ENCODE results near the gene SPTB.
"Not testable (repeated sequence)": the region's sequence is repeated elsewhere in the genome, so short reads cannot be mapped to it uniquely, and the experiment has no call there.

Gene SPTB

DNA sequence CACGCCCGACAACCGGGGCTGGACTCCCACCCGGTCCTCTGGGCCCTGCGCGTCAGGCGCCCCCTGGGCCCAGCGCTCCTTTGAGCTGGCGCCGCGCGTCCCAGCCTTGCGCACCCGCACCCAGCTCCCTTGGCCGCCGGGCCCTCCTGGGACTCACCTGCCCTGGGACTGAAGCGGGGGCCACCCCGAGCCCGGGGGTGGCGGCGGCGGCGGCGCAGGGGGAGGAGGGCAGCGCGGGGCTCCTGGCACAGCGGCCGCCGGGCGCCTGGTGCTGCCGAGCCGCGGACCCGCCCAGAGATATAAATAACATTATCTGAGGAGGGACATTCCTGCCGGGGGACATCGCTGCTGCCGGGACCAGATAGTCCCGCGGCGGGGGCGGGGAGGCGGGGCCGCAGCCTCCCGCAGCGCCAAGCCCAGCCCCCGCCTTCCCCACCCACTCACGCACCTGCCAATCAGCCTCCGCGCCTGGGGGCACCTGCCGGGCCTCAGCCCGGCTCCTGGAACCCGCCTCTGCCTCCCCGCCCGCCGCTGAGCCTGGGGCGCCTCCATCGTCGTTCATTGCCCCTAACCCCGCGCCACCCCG, at the start of gene SPTB:
TSS of gene SPTB (minus strand) at position 273 of the 586 bp plus-strand sequence. CDS start 56,813 bp downstream, outside the sequence.
- Mint-ChIP-seq H3K27me3 (ENCODE audit: low read depth) (peaks cover 79% of the 10 kb centered on the region), H3K9me3 (no peaks in the 10 kb centered on the region), H3K36me3 (ENCODE audit: low read depth) (no peaks in the 10 kb centered on the region), H3K27ac (peak within 1 kb of the TSS; percentile 17), H3K4me1 (ENCODE audit: low read depth) (peaks cover 7% of the 10 kb centered on the region), H3K4me3 (peak within 1 kb of the TSS; percentile 83)
- DNase-seq (ENCODE audit: low spot score): peak; percentile 50

DNA sequence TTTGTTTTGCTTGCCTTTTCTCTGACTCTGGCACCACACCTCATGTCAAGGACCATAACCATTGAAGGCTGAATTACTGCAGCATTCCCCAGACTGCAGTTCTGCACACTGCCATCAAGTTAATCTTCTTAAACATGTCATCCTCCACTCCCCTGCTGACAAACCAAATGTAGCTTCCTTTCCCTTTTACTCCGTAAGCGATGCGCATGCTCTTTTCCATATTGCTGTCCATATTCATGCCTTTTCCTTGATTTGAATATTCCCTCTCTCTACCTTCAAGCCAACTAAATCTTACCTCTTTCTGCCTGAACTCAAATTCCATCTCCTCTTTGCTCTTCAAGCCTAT, 49.3 kb upstream of the SPTB start:
- Mint-ChIP-seq H3K9me3 (no peaks in the 10 kb centered on the region), H3K27me3 (ENCODE audit: low read depth) (no peaks in the 10 kb centered on the region), H3K4me3 (no peak overlapping the region), H3K36me3 (ENCODE audit: low read depth) (peaks cover 56% of the 10 kb centered on the region), H3K4me1 (ENCODE audit: low read depth) (peaks cover 22% of the 10 kb centered on the region), H3K27ac (no peak overlapping the region)
- DNase-seq (ENCODE audit: low spot score): no peak

DNA sequence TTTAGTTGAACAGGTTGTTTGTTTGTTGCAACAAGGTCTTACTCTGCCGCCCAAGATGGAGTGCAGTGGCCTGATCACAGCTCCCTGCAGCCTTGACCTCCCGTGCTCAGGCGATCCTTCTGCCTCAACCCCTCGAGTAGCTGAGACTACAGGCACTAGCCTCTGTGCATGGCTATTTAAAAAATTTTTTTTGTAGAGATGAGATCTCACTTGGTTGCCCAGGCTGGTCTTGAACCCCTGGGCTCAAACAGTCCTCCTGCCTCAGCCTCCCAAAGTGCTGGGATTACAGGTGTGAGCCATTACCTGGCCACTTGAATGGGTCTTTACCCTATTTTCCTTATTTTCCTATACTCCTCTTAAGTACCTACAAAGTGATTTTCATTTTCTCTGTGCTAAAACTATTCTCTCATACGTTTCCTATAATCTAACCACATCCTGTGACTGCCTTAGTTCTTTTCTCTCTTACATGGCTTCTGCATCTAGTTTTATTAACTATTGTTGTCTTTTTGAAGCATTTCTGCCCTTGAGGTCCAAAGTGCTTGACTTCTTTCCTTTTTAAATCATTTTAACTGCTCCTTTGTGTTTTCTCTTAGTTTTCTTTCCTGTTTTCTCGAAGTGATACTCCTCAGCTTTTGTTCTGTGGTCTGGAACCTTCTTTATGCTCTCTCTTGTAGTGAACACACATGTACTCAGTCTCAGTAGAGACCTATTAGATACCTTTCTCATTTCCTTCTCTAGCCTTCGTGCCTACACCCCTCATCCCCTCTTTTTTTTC, 48.7 kb upstream of the SPTB start:
- peaks cover 25% of the 10 kb centered on the region for H3K4me1 Mint-ChIP-seq (ENCODE audit: low read depth)
- no peaks in the 10 kb centered on the region for H3K9me3 Mint-ChIP-seq
- no peak overlapping the region for H3K4me3 Mint-ChIP-seq
- no peak for DNase-seq (ENCODE audit: low spot score)
- H3K27ac Mint-ChIP-seq: no peak overlapping the region
- peaks cover 56% of the 10 kb centered on the region for H3K36me3 Mint-ChIP-seq (ENCODE audit: low read depth)
- H3K27me3 Mint-ChIP-seq (ENCODE audit: low read depth): no peaks in the 10 kb centered on the region

DNA sequence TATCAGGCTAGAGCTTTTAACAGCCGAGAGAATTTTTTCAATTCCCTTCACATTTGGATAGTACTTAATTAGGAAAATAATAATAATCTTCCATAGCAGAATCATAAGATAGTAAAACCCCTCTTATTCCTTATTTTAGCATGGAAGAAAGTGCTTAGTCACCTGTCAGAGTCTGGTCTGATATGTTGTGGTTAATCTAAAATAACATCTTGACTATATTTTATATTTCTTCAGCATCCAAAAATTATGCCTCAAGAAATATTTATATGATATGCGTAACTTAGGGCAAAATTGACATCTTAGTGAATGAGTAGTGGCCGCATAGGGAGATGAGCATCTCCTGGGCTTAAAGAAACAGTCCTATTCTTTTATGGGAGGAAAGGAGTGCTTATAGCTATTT, 47.3 kb upstream of the SPTB start:
- H3K9me3 Mint-ChIP-seq: no peaks in the 10 kb centered on the region
- H3K4me1 Mint-ChIP-seq (ENCODE audit: low read depth): peaks cover 24% of the 10 kb centered on the region
- H3K4me3 Mint-ChIP-seq: no peak overlapping the region
- H3K27me3 Mint-ChIP-seq (ENCODE audit: low read depth): no peaks in the 10 kb centered on the region
- H3K36me3 Mint-ChIP-seq (ENCODE audit: low read depth): peaks cover 43% of the 10 kb centered on the region
- peak overlapping the region; percentile 13 for H3K27ac Mint-ChIP-seq
- no peak for DNase-seq (ENCODE audit: low spot score)

DNA sequence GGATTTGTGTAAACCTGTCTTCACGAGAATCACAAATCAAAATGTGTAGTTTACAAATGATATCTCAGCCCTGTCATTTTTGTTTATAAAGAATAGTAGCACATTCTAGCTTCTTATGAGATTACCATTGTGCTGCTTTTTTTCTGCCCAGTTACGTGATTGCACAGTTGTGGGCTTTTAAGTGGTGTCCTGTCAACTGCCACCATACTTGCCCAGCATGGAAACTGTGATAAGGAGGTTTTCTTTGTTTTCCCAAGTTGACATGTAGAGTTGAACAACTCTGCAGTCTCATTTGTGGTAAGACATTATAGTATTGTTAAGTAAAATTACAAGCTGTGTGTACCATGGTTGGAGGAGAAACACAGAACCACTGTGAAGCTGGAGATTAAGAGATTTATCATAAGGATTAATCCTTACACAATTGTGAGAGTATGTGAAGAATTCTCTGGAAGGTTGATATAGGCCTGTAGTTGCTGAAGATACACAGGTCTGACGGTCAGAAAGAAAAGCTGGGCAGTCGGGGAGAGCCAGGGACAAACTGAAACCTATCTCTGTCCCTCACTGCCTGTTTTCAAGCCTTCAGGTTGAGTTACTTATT, 46.8 kb upstream of the SPTB start:
- peak overlapping the region; percentile 13 for H3K27ac Mint-ChIP-seq
- H3K4me1 Mint-ChIP-seq (ENCODE audit: low read depth): peaks cover 29% of the 10 kb centered on the region
- no peaks in the 10 kb centered on the region for H3K9me3 Mint-ChIP-seq
- no peak overlapping the region for H3K4me3 Mint-ChIP-seq
- DNase-seq (ENCODE audit: low spot score): no peak
- H3K36me3 Mint-ChIP-seq (ENCODE audit: low read depth): peaks cover 44% of the 10 kb centered on the region
- no peaks in the 10 kb centered on the region for H3K27me3 Mint-ChIP-seq (ENCODE audit: low read depth)

DNA sequence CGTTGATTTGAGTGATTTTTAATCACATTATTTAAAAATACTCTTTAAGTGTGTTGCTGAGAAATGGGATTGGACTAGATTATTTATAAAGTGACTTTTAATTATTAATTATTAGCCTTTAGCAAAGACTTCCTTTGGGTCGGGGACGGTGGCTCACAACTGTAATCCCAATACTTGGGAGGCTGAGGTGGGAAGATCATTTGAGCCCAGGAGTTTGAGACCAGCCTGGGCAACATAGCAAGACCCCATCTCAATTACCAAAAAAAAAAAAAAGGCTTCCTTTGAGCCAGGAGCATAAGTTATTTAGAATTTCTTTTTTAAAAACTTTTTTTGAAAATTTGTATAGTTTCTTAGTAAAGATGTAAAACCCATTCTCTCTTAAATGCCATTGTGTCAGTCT, 43.3 kb upstream of the SPTB start:
- no peak overlapping the region for H3K4me3 Mint-ChIP-seq
- no peak overlapping the region for H3K27ac Mint-ChIP-seq
- no peaks in the 10 kb centered on the region for H3K9me3 Mint-ChIP-seq
- no peak for DNase-seq (ENCODE audit: low spot score)
- peaks cover 45% of the 10 kb centered on the region for H3K4me1 Mint-ChIP-seq (ENCODE audit: low read depth)
- H3K36me3 Mint-ChIP-seq (ENCODE audit: low read depth): peaks cover 44% of the 10 kb centered on the region
- no peaks in the 10 kb centered on the region for H3K27me3 Mint-ChIP-seq (ENCODE audit: low read depth)

DNA sequence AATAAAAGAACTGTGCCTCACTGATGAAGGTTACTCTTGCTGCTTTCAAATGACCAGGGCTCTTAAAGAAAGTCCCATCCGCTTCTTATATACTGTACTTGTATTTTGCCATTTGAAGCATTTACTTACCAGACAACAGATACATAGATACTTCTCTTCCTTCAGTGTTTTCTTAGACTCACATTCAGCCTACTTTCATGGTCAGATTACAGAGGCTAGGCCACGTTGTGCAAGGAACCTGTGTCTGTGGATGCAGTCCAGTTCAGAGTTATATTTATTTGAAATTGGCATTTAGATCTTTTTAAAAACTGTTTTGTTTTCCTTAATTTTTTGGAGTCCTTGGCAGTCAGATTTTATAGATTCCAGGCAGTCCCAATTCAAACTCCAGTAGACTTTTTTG, 40.8 kb upstream of the SPTB start:
- DNase-seq (ENCODE audit: low spot score): no peak
- Mint-ChIP-seq H3K27me3 (ENCODE audit: low read depth) (no peaks in the 10 kb centered on the region), H3K4me3 (no peak overlapping the region), H3K27ac (no peak overlapping the region), H3K9me3 (no peaks in the 10 kb centered on the region), H3K36me3 (ENCODE audit: low read depth) (peaks cover 47% of the 10 kb centered on the region), H3K4me1 (ENCODE audit: low read depth) (peaks cover 49% of the 10 kb centered on the region)

DNA sequence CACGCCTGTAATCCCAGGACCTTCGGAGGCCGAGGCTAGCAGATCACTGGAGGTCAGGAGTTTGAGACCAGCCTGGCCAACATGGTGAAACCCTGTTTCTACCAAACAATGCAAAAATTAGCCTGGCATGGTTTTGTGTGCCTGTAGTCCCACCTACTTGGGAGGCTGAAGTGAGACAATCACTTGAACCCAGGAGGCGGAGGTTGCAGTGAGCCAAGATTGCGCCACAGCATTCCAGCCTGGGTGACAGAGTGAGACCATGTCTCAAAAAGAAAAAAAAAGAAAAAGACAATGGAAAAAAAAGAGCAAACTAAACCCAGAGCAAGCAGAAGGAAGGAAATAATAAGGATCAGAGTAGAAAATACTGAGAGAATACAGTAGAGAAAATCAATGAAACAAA, 39.9 kb upstream of the SPTB start:
- H3K36me3 Mint-ChIP-seq (ENCODE audit: low read depth): peaks cover 49% of the 10 kb centered on the region

DNA sequence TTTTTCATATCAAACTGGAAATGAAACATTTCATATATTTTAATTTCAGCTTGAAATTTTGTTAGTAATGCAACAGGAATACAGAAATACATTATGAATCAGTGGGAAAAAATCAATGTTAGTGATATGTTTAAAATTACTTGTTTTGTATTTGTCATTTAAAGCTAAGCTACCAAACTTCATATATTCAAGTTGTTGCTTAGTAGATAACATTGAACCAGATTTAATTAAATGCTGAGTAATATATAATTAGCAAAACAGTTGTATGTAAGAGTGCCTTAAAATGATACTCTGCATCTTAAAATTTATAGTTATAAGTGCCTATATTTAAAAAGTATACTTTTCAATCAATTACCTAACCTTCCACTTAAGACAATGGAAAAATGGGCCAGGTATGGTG, 39.5 kb upstream of the SPTB start:
- Mint-ChIP-seq H3K27ac (no peak overlapping the region), H3K27me3 (ENCODE audit: low read depth) (no peaks in the 10 kb centered on the region), H3K36me3 (ENCODE audit: low read depth) (peaks cover 46% of the 10 kb centered on the region), H3K9me3 (no peaks in the 10 kb centered on the region), H3K4me1 (ENCODE audit: low read depth) (peaks cover 51% of the 10 kb centered on the region), H3K4me3 (no peak overlapping the region)
- no peak for DNase-seq (ENCODE audit: low spot score)

More for the DNA sequence above, 39.9 kb upstream of the SPTB start:
- Mint-ChIP-seq H3K4me3 (no peak overlapping the region), H3K9me3 (no peaks in the 10 kb centered on the region), H3K27ac (no peak overlapping the region), H3K27me3 (ENCODE audit: low read depth) (no peaks in the 10 kb centered on the region), H3K4me1 (ENCODE audit: low read depth) (peaks cover 52% of the 10 kb centered on the region)
- no peak for DNase-seq (ENCODE audit: low spot score)

DNA sequence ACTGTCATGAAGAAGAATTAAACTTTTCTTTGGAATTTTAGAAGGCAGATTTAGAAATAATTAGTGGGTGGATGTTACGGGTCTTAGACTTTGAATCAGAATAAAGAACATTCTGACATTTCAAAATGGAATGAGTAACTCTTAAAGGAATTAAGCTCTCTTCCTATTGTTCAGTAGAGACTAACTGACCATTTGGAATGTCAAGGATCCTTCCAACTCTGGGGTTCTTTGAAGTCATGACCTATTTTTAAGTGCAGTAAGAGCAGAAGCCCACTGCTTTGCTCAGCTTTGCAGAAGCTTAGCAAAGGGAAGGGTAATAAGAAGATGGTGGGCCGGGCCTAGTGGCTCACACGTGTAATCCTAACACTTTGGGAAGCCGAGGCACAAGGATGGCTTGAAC, 38.5 kb upstream of the SPTB start:
- DNase-seq (ENCODE audit: low spot score): no peak
- H3K4me3 Mint-ChIP-seq: no peak overlapping the region
- peaks cover 55% of the 10 kb centered on the region for H3K4me1 Mint-ChIP-seq (ENCODE audit: low read depth)
- no peaks in the 10 kb centered on the region for H3K27me3 Mint-ChIP-seq (ENCODE audit: low read depth)
- H3K9me3 Mint-ChIP-seq: peaks cover 4% of the 10 kb centered on the region
- H3K36me3 Mint-ChIP-seq (ENCODE audit: low read depth): peaks cover 40% of the 10 kb centered on the region
- no peak overlapping the region for H3K27ac Mint-ChIP-seq

DNA sequence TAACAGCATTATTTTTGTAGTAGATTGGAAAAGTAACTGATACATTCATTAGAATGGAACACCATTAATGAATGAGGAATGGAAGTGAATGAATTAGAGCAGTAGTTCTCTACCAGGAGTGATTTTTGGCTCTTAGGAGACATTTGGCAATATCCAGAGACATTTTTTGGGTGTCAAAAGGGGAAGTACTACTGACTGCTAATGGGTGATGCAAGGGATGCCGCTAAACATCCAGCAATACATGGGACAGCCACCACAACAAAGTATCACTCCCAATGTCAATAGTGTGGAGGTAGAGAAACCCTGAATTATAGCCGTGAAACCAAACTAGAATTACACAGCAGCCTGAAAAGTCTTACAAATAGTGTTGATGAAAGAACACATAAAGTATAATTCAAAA, 36.1 kb upstream of the SPTB start:
- H3K4me3 Mint-ChIP-seq: peak overlapping the region; percentile 93
- peaks cover 55% of the 10 kb centered on the region for H3K4me1 Mint-ChIP-seq (ENCODE audit: low read depth)
- H3K9me3 Mint-ChIP-seq: peaks cover 4% of the 10 kb centered on the region
- peaks cover 32% of the 10 kb centered on the region for H3K36me3 Mint-ChIP-seq (ENCODE audit: low read depth)
- H3K27ac Mint-ChIP-seq: peak overlapping the region; percentile 89
- H3K27me3 Mint-ChIP-seq (ENCODE audit: low read depth): no peaks in the 10 kb centered on the region
- no peak for DNase-seq (ENCODE audit: low spot score)

DNA sequence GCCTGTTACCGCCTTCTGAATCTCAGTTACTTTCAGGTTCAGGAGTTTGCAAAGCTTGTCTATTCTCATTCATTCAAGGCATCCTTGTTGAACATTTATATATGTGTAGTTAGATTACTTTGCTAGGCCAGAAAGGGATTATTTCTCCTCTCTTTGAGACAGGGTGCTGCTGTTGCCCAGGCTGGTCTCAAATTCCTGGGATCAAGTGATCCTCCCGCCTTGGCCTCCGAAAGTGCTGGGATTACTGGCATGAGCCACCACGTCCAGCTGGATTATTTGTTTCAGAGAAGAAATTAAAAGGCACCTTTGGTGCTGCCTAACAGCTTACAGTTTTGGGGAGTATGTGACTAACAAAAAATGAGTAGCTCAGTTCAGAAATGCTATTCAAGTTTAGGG, 35.3 kb upstream of the SPTB start:
- Mint-ChIP-seq H3K4me3 (peak overlapping the region; percentile 93), H3K9me3 (peaks cover 4% of the 10 kb centered on the region), H3K36me3 (ENCODE audit: low read depth) (peaks cover 27% of the 10 kb centered on the region), H3K27me3 (ENCODE audit: low read depth) (peaks cover 4% of the 10 kb centered on the region), H3K4me1 (ENCODE audit: low read depth) (peaks cover 49% of the 10 kb centered on the region), H3K27ac (peak overlapping the region; percentile 89)
- no peak for DNase-seq (ENCODE audit: low spot score)

DNA sequence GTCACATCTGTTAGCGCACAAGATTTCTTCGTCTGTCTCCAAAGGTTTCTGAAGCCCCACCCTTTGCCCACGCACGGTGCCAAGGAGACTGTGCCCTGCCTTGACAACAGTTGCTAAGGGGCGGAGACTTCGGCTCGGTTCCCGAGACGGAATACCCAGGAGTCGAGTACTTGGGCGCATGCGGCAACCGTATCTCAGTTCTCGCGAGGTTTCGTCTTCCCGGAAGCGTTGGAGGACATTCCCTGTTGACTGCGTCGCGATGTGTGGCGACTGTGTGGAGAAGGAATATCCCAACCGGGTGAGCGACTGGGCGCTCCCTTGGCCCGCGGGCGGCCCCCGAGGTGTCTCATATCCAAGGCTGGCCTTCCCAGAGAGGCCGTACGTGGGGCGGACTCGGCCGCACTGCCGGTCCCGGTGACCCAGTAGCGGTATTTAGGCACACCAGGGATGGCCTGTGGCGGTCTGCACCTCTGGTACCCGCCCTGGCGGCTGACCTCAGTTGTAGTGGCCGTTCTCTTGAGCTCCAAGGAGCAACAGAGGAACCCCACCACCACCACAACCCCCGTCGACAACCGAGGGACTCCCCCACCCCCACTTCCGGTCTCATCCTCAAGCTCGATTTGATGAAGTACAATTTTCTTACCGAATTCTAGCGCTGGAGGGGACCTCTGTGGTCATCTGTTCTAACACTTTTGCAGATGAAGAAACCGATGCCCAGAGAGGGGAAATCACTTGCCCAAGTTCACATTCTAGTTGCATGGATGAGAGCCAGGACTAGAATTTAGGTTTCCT, 34.7 kb upstream of the SPTB start, which contains the start of gene CHURC1:
TSS of gene CHURC1 (plus strand) at position 219 of the 792 bp plus-strand sequence. CDS start at position 260, 41 bp downstream.
- Mint-ChIP-seq H3K27me3 (ENCODE audit: low read depth) (peaks cover 9% of the 10 kb centered on the region), H3K4me1 (ENCODE audit: low read depth) (peaks cover 49% of the 10 kb centered on the region), H3K4me3 (peak within 1 kb of the TSS; percentile 93), H3K9me3 (peaks cover 4% of the 10 kb centered on the region), H3K27ac (peak within 1 kb of the TSS; percentile 89), H3K36me3 (ENCODE audit: low read depth) (peaks cover 25% of the 10 kb centered on the region)
- DNase-seq (ENCODE audit: low spot score): peak; percentile 96

DNA sequence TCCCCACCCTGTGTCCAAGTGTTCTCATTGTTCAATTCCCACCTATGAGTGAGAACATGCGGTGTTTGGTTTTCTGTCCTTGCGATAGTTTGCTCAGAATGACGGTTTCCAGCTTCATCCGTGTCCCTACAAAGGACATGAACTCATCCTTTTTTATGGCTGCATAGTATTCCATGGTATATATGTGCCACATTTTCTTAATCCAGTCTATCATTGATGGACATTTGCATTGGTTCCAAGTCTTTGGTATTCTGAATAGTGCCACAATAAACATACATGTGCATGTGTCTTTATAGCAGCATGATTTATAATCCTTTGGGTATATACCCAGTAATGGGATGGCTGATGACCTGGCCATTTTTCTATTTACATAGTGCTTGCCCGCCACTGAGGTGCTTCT, 33.8 kb upstream of the SPTB start:
- Mint-ChIP-seq H3K4me1 (ENCODE audit: low read depth) (peaks cover 44% of the 10 kb centered on the region), H3K4me3 (peak overlapping the region; percentile 93), H3K27ac (peak overlapping the region; percentile 89), H3K27me3 (ENCODE audit: low read depth) (peaks cover 16% of the 10 kb centered on the region), H3K36me3 (ENCODE audit: low read depth) (peaks cover 23% of the 10 kb centered on the region)
- not testable (repeated sequence) for DNase-seq (ENCODE audit: low spot score); H3K9me3 Mint-ChIP-seq

All from T-helper 2 cell treated with Interferon-gamma antibody and Interleukin-4, amounts not matched to agents 5 μg/mL and 100 μg/mL, for 36 hours (primary cell).